HG03460 (cell line): Measurements from ENCODE around the gene MTHFD1.

Experiments
- ATAC-seq: cut with Tn5 transposase; IDR thresholded peaks from one replicate; pipeline ENCODE4 v1.9.1; 2021; ENCODE audit not compliant: unreplicated experiment

MTHFD1 gene

DNA sequence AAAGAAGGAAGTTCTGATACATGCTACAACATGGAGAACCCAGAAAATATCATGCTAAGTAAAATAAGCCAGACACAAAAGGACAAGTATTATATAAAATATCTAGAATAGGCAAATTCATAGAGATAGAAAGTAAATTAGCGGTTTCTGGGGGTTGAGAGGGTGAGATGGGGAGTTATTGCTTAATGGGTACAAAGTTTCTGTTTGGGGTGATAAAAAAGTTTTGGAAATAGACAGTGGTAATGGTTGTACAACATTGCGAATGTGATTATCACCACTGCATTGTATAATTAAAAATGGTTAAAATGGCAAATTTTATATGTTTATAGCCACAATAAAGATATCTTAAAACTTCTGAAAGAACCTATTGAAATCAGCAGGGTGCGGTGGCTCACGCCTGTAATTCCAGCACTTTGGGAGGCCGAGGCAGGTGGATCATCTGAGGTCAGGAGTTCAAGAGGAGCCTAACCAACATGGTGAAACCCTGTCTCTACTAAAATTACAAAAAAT, 100.5 kb downstream of the MTHFD1 start:
- no peak for ATAC-seq

DNA sequence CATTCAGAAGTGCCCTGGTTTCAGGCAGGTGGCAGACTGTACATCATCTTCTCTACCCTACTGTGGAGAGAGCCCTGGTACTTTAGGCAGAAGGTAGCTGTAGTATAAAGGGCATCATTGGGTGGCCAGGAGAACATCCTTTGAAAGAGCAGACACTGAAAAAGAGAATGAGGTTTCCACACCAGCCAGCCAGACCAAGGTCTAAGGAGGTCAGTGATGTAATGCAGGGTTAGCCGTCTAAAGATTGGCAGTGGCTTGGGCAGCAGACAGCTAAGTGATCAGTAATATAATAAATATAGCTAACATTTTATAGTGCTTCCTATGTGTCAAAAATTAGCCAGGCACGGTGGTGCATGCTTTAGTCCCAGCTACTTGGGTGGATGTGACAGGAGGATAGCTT, 103.5 kb downstream of the MTHFD1 start:
- ATAC-seq = no peak

DNA sequence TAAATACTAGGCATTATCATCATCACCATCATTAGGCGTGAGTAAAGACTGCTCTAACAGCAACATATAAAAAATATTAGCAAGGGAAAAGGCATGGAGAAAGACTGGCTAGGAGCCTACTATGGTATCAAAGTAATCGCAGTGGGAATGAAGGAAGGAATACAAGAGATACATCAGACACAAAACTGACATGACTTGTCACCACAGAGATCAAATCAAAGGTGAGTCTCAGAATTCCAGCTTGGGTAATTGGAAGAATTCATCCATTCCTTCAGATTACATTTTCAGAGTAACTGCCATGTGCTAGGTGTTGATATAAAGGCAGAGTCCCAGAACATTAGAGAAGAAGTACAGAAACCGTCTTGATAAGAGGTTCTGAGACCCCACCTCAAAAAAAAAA, 105.3 kb downstream of the MTHFD1 start:
- no peak for ATAC-seq

DNA sequence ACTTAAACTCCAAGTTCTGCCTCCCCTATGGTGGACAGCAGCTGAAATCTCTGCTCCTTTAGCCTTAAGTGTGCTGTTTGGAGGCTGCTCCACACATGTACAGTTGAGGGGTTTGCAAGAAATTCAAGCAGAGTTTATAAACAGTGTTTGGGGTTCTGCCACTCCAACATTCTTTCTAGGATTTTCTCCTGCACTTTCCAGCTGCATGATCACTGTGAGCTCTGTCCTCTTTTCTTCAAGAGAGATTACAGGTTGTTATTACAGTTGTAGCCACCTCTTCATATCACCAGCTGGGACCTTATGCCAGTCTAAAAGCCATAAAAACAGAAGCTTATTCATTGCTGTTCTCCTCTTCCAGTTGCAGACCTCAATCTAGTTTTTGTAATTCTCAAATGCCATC, 107.1 kb downstream of the MTHFD1 start:
- no peak for ATAC-seq

DNA sequence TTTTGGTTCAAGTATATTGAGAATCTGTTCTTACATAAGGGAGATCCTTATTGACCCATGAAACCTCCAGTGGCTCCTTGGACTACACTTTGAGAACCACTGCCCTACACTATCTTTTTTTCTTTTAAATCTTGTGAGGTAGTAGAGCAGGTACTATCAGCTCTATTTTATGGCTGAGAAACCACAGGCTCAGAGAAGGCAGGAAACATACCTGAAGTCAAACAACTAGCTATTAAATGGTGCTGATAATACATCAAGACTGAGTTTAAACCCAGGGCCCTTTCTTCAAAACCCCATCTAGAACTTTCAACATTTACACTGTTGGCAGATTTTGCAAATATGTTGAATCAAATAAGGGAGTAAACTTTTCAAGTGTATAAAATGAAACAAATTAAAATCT, 108.6 kb downstream of the MTHFD1 start:
- no peak for ATAC-seq

DNA sequence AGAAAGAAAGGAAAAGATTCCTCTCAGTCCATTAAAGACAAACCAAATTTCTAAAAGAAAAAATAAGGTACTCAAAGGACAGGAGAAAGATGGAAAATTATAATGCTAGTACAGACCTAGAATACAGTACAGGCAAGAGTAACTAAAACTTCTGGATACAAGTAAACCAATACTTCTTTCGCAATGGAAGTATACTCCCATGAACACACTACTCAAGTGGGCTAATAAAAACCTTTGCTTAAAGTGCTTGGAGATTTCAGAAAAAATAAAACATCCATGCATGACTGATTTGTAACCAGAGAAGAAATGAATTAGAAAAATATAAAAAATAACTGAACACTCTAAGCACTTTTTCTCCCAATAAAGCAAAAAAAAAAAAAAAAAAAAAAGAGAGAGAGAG, 111.9 kb downstream of the MTHFD1 start:
- ATAC-seq = no peak

DNA sequence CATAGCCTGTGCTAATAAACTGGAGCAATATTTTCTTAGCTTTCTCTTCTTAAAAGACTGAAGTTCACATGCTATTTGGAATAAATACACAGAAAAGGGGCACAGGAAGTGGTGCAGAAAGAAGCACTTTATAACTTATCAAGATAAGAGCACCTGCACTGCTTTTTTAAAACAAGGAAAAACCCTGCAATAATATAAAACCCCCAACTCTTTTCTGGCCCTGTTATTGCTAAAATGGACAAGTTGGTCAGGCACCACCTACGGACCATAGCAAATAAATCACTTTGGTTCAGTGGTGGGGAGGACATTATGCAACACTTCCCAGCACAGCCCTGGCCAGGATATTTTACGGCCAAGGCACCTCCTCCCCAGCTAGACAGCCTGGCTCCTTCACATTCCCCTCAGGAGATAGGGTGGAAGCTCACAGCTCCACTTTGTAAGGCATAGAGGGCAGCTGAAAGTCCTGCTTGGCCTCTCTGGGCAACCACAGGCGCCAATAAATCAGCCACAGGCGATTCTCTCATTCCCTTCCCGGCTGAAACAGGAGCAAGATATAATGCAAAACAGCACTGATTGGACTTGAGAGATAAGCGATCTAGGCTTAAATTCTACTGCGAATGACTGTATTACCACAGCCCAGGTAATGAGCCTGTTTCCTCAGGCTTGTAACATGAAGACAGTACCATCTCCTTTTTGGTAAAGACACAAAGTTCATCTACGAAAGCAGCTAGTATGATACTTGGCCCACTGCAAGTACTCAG, 113.4 kb downstream of the MTHFD1 start:
- ATAC-seq = no peak

DNA sequence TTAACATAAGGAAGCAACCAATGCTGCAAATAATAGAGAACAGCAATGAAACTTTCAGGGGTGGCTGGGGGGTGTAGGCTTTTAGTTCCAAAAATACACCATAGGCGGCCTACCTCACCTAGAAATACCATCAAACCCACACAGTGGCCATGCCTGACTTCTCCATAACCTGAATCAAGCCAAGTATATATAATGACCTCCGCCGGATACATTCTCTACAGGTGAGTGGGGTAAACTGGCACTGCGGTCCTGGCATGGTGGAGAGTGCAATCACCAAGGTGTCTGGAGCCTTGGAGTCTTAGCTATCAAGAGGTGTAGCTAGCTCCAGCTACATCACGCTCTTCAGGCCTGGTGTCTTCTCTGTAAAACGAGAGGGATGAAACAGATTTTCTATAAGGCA, 114.3 kb downstream of the MTHFD1 start:
- no peak for ATAC-seq

DNA sequence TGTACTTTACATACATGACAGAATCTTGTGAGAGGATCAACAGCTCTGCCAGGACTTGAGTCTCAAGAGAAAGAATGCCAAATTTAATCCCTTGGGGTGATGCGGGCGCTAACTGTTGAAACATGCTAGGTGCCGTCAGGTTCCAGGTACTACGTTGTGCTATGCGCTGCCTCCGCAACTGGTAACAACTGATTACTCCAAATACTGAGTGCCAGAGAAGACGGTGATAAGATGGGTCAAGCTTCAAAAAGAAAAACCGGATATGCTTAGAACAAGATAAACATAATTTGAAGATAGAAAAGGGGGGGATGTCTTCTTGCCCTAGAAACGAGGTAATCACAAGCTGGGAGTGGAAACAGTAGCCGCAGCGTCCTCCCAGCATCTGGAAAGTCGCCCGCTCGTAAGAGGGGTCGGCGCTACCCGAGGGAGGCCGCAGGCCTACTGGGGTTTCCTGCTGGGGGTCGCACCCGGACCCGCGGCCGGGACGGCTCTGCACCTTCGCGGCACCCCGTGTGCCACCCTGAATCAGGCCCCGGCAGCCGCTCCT, 114.8 kb downstream of the MTHFD1 start:
- ATAC-seq = peak; percentile 1

DNA sequence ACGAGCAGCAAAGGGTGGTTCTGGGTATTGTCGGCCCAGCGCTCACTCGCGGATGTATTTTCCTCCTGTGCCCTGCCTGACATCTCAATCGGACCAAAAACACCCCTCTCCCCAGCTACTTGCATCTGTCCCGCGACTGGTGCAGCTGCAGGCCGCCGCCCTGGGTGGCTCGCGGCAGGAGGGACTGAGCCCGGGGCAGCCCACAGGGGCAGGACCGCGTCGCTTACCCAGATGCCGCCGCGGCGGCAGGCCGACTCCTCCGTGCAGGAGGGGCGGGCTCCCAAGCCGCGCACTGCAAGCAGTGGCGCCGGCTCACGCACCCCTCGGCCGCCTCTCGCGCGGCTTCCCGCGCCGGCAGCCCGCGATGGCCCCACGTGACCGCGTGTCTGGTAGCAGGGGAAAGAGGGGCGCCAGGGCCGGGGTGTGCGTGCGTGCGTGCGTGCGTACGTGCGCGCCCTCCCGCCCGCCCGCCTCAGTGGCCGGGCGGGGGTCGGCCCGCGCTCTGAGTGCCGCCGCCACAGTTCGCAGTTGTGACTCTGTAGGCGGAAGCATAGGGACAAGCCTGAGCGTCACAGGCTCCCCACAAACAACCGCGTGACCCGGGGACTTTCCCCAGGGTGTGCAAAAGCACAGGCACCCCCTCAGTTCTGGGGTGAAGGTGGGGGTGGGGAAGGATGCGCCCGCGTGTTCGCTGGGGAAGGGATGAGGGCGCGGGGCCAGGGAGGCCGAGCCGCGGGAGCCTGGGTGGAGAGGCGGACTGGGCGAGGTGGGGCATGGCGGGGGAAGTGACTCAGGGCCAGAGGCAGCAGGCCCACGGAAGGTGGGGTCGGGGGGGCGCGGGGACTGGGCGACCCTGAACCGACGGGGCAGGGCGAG, 115.5 kb downstream of the MTHFD1 start, which contains the start of gene ZBTB25:
ZBTB25 (minus strand) TSS at position 405 of the 876 bp plus-strand sequence. CDS start 13,305 bp downstream, outside the sequence.
- ATAC-seq = peak; percentile 53

DNA sequence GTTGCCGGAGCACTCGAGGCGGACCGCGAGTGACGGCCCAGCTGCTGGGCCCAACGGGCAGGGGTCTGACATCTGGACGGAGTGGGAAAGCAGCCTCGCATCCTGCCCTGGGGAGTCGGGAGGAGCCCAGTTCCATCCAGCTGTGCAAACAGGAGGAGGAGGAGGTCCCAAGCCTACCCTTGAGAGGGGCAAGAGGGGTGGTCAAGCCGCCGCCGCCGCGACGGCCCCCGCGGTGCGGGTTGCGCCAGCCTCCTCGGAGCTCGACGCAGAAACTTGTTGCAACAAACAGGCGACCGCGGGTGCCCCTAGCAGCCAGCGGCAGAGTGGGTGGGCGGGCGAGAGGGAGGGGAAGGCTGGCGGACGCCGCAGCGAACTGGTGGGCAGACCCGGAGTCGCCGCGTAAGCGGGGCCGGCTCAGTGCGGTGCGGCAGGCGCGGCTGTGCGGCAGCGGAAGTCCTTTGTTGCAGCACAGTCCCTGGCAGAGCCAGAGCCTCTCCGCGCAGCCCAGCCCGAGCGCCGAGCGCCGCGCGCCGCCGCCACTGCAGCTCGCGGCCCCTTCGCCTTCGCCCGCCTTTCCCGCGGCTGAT, 116.2 kb downstream of the MTHFD1 start, which contains the start of gene ZBTB1:
ZBTB1 (plus strand) TSS at position 461 of the 587 bp plus-strand sequence. CDS start 16,735 bp downstream, outside the sequence.
- ATAC-seq = peak; percentile 25

DNA sequence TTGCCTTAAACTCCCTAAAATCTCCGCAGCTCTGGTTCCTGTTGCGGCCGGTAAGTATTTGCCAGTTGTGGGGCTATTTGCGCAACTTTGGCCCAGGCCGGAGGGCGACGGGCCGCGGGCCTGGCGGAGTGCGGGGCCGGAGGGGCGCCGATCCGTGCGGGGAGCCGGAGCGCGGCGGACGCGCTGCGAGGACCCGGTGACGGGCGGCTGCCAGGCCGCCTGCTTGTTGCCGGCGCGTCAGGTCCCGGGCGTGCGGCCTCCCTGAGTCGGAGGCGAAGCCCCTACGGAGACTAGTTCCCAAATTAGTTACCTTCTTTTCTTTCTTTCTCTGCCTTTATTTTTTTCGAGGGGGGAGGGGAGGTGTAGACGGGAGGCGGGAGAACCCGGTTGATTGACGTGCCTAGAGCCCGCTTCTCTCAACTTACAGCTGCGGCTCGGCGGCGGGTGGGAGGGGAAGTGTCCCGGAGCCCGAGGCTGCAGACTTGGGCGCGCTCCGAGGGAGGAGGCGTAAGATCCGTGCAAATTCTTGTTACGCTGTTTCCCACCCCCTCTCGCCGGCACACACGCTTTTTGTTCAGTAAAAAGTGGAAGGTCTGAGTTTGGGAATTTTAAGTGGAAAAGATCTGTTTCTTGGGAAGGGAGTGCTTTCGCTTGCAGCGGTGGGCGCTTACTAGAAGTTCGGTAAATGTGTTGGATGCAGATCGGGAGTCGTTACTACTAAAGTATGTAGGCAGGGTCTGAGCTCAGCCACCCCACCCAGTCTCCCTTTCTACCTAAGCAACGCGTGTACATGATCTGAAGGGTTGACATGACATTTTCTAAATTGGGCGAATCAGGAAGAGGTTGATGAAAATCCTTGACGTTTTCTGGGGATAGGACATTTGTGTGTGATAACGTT, 117.0 kb downstream of the MTHFD1 start:
- ATAC-seq = peak; percentile 24

DNA sequence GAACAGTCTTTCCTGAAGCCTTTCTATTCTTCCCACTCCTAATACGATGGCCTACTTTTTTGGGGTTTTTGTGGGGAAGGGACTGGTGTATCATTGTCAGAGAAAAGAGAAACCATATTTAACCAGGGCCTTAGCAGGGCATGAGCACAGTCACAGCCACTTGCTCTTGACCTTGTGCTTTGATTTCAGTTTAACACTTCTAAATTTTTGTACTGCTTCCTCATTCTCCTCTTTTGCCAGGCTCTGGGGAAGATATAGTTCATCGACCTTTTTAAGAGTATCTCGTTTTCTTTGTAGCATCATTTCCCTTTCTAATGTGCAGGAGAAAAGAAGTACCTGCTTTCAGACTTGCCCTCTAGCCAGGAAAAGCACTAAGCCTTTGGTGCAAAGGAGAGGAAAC, 118.6 kb downstream of the MTHFD1 start:
- no peak for ATAC-seq

DNA sequence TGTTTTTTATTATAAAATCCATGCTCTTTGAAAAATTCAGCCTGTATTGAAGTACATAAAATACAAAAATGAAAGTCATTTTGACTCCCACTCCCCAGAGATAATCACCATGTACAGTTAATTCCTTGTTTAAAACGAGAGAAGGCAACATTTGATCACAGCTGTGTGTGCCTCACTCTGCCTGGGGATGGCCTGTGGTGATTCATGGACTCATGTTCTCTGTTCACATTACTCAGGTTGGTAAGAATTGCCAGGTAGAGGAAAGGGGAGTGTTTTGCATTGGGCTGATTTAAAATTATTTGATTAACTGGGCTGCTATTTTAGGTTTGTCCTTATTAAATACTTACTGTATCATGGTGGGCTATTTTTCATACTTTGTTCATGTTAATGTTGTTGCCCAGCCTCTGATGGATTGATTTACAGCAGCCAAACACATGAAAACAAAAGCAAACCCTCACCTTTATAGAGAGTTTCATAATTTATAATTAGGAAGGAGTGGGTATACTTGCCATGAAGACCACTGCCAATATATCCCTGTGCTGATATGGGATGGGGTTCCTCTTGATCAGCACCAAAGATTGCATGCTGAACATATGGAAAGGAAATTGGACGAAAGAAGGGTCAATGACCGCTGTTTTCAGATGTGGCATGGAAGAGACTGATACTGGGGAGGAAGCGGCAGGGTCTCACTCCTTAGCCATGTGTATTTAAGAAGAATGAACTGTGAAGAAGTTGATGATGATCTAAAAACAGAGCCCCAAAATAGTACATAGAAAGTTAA, 119.4 kb downstream of the MTHFD1 start:
- no peak for ATAC-seq

DNA sequence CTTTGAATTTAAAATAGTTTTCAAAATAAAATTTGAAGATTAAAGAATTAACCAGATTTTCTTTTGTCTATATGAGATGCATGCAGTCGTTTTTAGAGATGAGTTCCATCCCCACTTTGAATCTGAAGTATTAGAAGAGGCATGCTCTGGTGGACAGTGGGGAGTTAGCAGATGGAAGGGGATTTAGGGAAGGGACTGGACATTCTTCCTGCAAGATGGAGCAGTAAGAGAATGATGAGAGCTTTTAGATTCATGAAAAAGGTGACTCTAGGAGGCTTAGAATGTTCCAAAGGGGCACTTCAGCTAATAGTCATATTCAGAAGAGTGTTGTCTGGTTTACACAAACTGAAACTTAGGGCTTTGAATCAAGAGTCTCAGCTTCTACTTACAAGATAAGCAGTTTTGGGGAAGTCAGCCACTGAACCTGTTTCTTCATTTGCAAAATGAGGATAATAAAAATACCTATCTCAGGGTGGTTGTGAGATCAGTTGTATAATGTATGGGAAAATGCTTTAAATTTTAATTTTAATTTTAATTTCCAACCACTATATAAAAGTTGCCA, 120.1 kb downstream of the MTHFD1 start:
- no peak for ATAC-seq

DNA sequence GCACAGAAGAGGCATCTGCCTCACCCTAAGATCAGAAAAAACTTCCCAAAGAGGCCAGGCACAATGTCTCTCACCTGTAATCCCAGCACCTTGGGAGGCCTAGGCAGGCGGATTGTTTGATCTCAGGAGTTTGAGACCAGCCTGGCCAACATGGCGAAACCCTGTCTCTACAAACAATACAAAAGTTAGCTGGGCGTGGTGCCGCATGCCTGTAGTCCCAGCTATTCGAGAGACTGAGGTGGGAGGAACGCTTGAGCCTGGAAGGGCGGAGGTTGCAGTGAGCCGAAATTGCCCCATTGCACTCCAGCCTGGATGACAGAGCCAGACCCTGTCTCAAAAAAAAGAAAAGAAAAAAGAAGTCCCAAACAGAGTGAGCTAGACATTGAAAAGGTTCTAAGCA, 120.9 kb downstream of the MTHFD1 start:
- ATAC-seq = no peak
